GM12874 (cell line): Measurements from ENCODE around the gene FMOD.

Source experiments
- CTCF ChIP-seq: IDR thresholded peaks from 2 replicates; pipeline ENCODE4 v1.5.1; 2011; ENCODE audit warnings: low read depth, mild to moderate bottlenecking, control low read depth, low read length, moderate library complexity; ENCODE audit not compliant: insufficient read depth

The FMOD gene

GRCh38 chr1:203360547-203361185, 9.7 kb upstream of the FMOD start:
- TF ChIP-seq CTCF, result no peak

GRCh38 chr1:203359010-203359571, 8.2 kb upstream of the FMOD start:
- TF ChIP-seq CTCF, result no peak

- no peak for TF ChIP-seq CTCF
Observed at GRCh38 chr1:203354246-203354645, 3.3 kb upstream of the FMOD start.

GRCh38 chr1:203353486-203353885, 2.6 kb upstream of the FMOD start:
- no peak for TF ChIP-seq CTCF

GRCh38 chr1:203349773-203350524, 973 bp downstream of the FMOD start:
- TF ChIP-seq CTCF, result no peak

GRCh38 chr1:203349166-203349565, 1.8 kb downstream of the FMOD start:
- no peak for TF ChIP-seq CTCF

- TF ChIP-seq CTCF, result no peak
Observed at GRCh38 chr1:203346769-203347102, 4.2 kb downstream of the FMOD start.
